HCT116 (cell line): ENCODE data around the gene ABI1.

Experiments
- EZH2 ChIP-seq: fragments of 200-600 bp; sonication (generic); IDR thresholded peaks from 2 replicates; pipeline ENCODE4 v1.6.1; 2017; ENCODE audit warnings: antibody characterized with exemption, mixed run types
- JUND ChIP-seq: IDR thresholded peaks from 2 replicates; pipeline ENCODE4 v1.6.1; 2012
- ZFX ChIP-seq: fragments of 450-650 bp; IDR thresholded peaks from 2 replicates; pipeline ENCODE4 v1.6.1; 2017
- TF ChIP-seq, protein P1 (sequence below): IDR thresholded peaks from 2 replicates; pipeline ENCODE4 v1.6.1; 2012

DNA sequence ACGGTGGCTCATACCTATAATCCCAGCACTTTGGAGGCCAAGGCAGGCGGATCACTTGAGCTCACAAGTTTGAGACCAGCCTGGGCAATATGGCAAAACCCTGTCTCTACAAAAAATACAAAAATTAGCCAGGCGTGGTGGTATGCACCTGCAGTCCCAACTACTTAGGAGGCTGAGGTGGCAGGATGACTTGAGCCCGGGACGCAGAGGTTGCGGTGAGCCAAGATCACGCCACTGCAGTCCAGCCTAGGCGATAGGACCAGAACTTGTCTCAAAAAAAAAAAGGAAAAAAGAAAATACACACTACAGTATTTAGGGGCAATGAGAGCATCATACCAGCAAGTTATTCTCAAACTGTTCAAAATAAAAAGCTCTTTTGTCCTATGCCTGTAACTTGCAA, 59.5 kb downstream of the ABI1 start:
- TF ChIP-seq JUND (no peak), ZFX (no peak), EZH2 (no peak)
- TF ChIP-seq, protein P1, sequence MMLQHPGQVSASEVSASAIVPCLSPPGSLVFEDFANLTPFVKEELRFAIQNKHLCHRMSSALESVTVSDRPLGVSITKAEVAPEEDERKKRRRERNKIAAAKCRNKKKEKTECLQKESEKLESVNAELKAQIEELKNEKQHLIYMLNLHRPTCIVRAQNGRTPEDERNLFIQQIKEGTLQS = no peak
